ENCODE measurements around the gene AUTS2. TPM values are rescaled to one million over a fixed set of nuclear protein-coding genes. Genes with fewer than 3 reads are reported as not detected.

AUTS2 gene
- total RNA-seq, 6 donors from 2014 or later: 38.9 to 151 (median 55.8) TPM

DNA sequence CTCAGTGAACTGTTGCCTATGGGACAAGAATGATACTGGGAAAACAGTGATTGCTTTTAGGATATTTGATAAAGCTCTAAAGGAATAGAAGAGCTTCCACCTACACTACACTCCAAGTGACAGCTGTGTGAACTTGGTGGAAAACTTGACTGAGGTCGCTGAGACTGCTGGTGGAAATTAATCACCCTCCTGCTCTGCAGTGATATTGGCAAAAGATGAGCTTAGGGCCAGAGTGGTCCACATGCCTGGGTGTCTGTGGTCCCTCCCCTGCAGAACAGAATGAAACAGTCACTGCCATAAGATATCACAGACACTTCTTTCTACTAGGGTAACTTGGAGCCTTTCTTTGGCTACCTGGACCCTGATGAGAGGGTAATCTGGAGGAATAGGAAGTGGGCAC, 1151.6 kb downstream of the AUTS2 start:
- no peaks in the 10 kb centered on the region for H3K36me3 ChIP-seq
- TF ChIP-seq POLR2AphosphoS5 (IDR thresholded peaks at IDR 0.05) (no peak), EP300 (IDR thresholded peaks at IDR 0.05) (no peak), POLR2A (IDR thresholded peaks at IDR 0.05) (no peak)
- TF ChIP-seq, protein P1, sequence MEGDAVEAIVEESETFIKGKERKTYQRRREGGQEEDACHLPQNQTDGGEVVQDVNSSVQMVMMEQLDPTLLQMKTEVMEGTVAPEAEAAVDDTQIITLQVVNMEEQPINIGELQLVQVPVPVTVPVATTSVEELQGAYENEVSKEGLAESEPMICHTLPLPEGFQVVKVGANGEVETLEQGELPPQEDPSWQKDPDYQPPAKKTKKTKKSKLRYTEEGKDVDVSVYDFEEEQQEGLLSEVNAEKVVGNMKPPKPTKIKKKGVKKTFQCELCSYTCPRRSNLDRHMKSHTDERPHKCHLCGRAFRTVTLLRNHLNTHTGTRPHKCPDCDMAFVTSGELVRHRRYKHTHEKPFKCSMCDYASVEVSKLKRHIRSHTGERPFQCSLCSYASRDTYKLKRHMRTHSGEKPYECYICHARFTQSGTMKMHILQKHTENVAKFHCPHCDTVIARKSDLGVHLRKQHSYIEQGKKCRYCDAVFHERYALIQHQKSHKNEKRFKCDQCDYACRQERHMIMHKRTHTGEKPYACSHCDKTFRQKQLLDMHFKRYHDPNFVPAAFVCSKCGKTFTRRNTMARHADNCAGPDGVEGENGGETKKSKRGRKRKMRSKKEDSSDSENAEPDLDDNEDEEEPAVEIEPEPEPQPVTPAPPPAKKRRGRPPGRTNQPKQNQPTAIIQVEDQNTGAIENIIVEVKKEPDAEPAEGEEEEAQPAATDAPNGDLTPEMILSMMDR (IDR thresholded peaks at IDR 0.05): no peak
- DNase-seq (no peak), ATAC-seq (ENCODE audit: low FRiP score in 2 of 2) (no peak)
- 78 to 79% methylated on average over 1 of the region's 1 CpG for WGBS, 2 donors
- no peaks in the 10 kb centered on the region for H3K27me3 ChIP-seq
- no peak overlapping the region for H3K27ac ChIP-seq
- no peaks in the 10 kb centered on the region for H3K9me3 ChIP-seq
- no peak overlapping the region for H3K4me3 ChIP-seq
- peaks cover 0 to 16% (median 8%) of the 10 kb centered on the region in 4 donors for H3K4me1 ChIP-seq

DNA sequence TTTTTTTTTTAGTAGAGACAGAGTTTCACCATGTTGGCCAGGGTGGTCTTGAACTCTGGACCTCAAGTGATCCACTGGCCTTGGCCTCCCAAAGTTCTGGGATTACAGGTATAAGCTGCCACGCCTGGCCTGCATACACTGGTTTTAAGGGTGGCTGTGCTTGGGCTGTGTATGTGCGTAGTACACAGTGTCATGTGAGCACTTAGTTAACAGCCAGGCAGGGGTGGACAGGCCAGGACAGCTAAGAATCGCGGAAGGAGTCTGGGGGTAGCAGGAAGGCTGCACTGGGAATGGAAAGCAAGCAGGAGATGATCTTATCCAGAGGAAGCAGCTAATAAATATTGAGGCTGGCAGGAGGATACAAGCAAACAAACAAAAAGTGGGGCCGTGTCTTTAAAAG, 1153.6 kb downstream of the AUTS2 start:
- no peak overlapping the region for H3K4me3 ChIP-seq
- H3K27me3 ChIP-seq: no peaks in the 10 kb centered on the region
- TF ChIP-seq POLR2AphosphoS5 (IDR thresholded peaks at IDR 0.05) (no peak), POLR2A (IDR thresholded peaks at IDR 0.05) (no peak), EP300 (IDR thresholded peaks at IDR 0.05) (no peak)
- TF ChIP-seq, protein P1 (IDR thresholded peaks at IDR 0.05): no peak
- no peak for DNase-seq
- 54 to 85% methylated on average over 5 of the region's 5 CpGs for WGBS, 2 donors
- no peak for ATAC-seq (ENCODE audit: low FRiP score in 2 of 2)
- peaks cover 0 to 16% (median 8%) of the 10 kb centered on the region in 4 donors for H3K4me1 ChIP-seq
- no peaks in the 10 kb centered on the region for H3K36me3 ChIP-seq
- H3K9me3 ChIP-seq: no peaks in the 10 kb centered on the region
- H3K27ac ChIP-seq: peak overlapping the region in 1 of 4 donors; percentile 19

DNA sequence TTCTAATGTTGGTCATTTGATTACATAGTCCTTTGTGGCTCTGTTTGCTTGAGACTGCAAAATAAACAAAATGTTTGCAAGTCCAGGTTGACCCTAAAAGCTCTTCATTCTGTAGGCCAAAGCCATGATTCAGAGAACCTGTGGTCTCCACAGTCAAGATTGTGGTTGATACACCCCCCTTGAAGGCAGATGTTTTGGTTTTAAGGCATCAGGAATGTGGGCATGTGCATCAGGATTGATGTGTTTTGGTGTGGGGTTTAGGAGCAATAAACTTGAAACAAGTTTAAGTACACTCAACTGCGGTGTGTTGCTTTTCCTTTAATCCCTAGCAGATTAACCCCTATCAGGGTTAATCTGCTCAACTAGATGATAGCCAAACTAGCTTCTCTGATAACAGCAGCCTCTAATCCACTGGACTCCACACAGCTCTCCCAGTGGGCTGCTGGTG, 1154.5 kb downstream of the AUTS2 start:
- Histone ChIP-seq H3K27ac (no peak overlapping the region), H3K4me3 (no peak overlapping the region), H3K9me3 (no peaks in the 10 kb centered on the region), H3K4me1 (peaks cover 0 to 16% (median 8%) of the 10 kb centered on the region in 4 donors), H3K36me3 (no peaks in the 10 kb centered on the region), H3K27me3 (no peaks in the 10 kb centered on the region)
- WGBS, 2 donors: 50 to 59% methylated on average over 1 of the region's 1 CpG
- ATAC-seq (ENCODE audit: low FRiP score in 2 of 2) (no peak), DNase-seq (no peak)
- TF ChIP-seq EP300 (IDR thresholded peaks at IDR 0.05) (no peak), POLR2A (IDR thresholded peaks at IDR 0.05) (no peak), POLR2AphosphoS5 (IDR thresholded peaks at IDR 0.05) (no peak)
- TF ChIP-seq, protein P1 (IDR thresholded peaks at IDR 0.05): no peak

DNA sequence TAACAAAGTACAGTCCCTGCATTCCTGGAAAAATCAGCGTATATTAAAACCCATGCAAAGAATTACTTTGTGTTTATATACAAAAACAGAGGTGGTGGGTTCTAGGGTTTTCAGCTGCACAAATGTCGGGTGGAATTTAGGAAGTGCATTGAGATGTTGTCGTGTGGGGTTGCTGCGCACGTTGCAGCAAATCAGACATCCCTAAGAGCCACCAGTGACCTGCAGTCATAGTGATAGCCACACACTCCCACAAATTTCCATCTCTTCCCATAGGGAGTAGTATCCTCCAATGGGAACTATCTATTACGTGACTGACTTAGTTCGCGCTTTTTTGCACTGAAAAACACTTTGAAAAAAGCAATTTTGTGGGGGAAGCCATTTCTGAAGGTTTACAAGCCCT, 1158.5 kb downstream of the AUTS2 start:
- peaks cover 1 to 34% (median 11%) of the 10 kb centered on the region in 4 donors for H3K4me1 ChIP-seq
- no peaks in the 10 kb centered on the region for H3K27me3 ChIP-seq
- no peak for DNase-seq
- no peaks in the 10 kb centered on the region for H3K36me3 ChIP-seq
- whole genome bisulfite sequencing, 2 donors: 95 to 97% methylated on average over 8 of the region's 8 CpGs
- no peak for ATAC-seq (ENCODE audit: low FRiP score in 2 of 2)
- no peaks in the 10 kb centered on the region for H3K9me3 ChIP-seq
- no peak for TF ChIP-seq POLR2AphosphoS5 (IDR thresholded peaks at IDR 0.05)
- TF ChIP-seq POLR2A (IDR thresholded peaks at IDR 0.05): no peak
- TF ChIP-seq, protein P1 (IDR thresholded peaks at IDR 0.05): no peak
- no peak for TF ChIP-seq EP300 (IDR thresholded peaks at IDR 0.05)
- H3K27ac ChIP-seq: no peak overlapping the region
- no peak overlapping the region for H3K4me3 ChIP-seq

DNA sequence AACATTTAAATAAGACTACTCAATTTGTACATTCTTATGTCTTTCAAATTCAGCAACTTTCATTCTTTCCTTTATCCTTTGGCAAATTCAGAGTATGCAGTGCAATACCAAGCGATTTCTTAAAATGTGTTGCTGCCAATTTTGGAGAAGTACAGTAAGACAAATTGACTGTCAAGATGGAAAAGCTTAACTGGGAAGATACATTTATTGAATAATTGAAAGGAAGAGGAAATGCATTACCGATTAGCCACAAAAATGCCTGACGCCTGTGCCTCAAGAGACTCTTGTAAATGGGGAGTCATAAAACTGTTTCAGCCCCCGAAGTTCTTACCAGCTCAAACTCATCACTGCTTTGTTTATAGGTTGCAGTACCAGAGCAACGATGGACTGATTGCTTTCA, 1160.4 kb downstream of the AUTS2 start:
- Histone ChIP-seq H3K27me3 (no peaks in the 10 kb centered on the region), H3K9me3 (no peaks in the 10 kb centered on the region), H3K27ac (no peak overlapping the region), H3K4me1 (peaks cover 7 to 31% (median 15%) of the 10 kb centered on the region in 4 donors), H3K36me3 (no peaks in the 10 kb centered on the region), H3K4me3 (no peak overlapping the region)
- ATAC-seq (ENCODE audit: low FRiP score in 2 of 2) (no peak), DNase-seq (no peak)
- TF ChIP-seq EP300 (IDR thresholded peaks at IDR 0.05) (no peak), POLR2AphosphoS5 (IDR thresholded peaks at IDR 0.05) (no peak), POLR2A (IDR thresholded peaks at IDR 0.05) (no peak)
- TF ChIP-seq, protein P1 (IDR thresholded peaks at IDR 0.05): no peak
- WGBS, 2 donors: 31% methylated on average over 5 of the region's 5 CpGs
